ENCODE results near the gene TRAPPC2B.

DNA sequence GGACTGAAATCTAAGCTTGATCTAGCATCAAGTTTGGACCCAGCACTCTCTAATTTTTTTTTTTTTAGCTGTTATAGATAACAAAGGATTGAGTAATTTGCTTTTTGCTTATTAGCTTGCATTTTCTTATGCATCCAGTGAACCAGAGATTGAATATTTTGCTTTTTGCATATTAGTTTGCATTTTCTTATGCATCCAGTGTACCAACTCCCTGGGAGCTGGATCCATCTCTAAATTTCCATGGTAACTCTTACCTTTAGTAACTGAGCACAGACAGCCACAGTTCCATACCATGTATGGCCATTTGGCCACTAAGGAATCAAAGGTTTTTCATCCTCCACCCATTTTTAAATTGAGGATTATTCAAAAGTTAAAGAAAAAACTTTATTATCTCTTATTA lies 17.6 kb downstream of the TRAPPC2B start:
- TF ChIP-seq CTCF (IDR thresholded peaks at IDR 0.05) (no peak), ZFX (IDR thresholded peaks at IDR 0.05; ENCODE audit: borderline replicate concordance) (no peak)

All from 22Rv1 (cell line).